Epithelial cell of prostate (primary cell): ENCODE results near the gene RPL12.
A peak's percentile ranks its signal among the peaks of the same experiment; 100 is the strongest.
"Not testable (repeated sequence)": the region's sequence is repeated elsewhere in the genome, so short reads cannot be mapped to it uniquely, and the experiment has no call there.

Source experiments
- DNase-seq: peaks from one replicate; pipeline ENCODE4 v3.0.0-alpha.2; 2011; ENCODE audit warnings: low read depth, low spot score
- H3K27ac ChIP-seq: fragments of 450-650 bp; 2 replicates; pipeline ENCODE4 v1.5.1; 2017; ENCODE audit warnings: mild to moderate bottlenecking

RPL12 gene

DNA sequence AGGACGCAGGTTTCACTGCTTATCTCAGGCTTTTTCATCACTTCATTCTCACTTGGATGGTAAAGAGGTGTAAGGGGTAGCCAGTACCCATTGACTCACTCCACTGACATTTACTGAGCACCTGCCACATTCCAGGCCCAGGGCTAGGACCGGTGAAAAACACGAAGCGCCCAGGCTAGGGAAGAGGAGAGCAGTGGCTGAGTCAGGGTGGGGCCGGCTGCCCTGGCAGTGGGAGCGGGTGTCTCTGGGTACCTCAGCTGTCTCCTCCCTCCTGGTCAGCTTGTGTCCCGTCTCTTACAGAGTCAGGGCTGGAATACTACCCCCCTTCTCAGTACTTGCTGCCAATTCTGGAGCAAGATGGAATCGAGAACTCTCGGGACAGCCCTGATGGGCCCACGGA is 22.3 kb upstream of the RPL12 start:
- no peak overlapping the region for H3K27ac ChIP-seq

GRCh38 chr9:127470662-127471061 is 19.5 kb upstream of the RPL12 start:
- no peak overlapping the region for H3K27ac ChIP-seq
- DNase-seq: no peak

More for the DNA sequence above, 22.3 kb upstream of the RPL12 start:
- no peak for DNase-seq

- H3K27ac ChIP-seq: no peak overlapping the region
Measured at GRCh38 chr9:127467621-127468020, 16.4 kb upstream of the RPL12 start.

GRCh38 chr9:127466407-127466917 is 15.3 kb upstream of the RPL12 start:
- not testable (repeated sequence) for H3K27ac ChIP-seq, DNase-seq

More at GRCh38 chr9:127467621-127468020, 16.4 kb upstream of the RPL12 start:
- no peak for DNase-seq

- DNase-seq: no peak
Measured at GRCh38 chr9:127463911-127464310, 12.7 kb upstream of the RPL12 start.

GRCh38 chr9:127463382-127463781 is 12.2 kb upstream of the RPL12 start:
- no peak for DNase-seq
- H3K27ac ChIP-seq: no peak overlapping the region

More at GRCh38 chr9:127463911-127464310, 12.7 kb upstream of the RPL12 start:
- no peak overlapping the region for H3K27ac ChIP-seq

DNA sequence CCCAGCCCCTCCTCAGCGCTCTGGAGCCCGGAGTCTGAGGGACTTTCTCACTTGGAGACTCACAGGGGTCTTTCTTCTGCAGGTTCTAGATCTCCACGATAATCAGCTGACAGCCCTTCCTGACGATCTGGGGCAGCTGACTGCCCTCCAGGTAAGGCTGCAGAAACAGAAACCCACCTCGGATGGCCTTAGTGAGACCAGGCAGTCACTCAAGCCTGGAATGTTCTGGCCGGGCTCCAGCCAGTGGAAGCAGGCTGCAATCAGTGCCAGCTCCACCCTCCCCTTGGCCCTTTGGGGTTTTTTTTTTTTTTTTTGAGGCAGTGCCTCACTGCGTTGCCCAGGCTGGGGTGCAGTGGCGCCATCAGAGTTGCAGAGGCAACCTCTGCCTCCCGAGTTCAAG is 7.7 kb upstream of the RPL12 start:
- no peak for DNase-seq

DNA sequence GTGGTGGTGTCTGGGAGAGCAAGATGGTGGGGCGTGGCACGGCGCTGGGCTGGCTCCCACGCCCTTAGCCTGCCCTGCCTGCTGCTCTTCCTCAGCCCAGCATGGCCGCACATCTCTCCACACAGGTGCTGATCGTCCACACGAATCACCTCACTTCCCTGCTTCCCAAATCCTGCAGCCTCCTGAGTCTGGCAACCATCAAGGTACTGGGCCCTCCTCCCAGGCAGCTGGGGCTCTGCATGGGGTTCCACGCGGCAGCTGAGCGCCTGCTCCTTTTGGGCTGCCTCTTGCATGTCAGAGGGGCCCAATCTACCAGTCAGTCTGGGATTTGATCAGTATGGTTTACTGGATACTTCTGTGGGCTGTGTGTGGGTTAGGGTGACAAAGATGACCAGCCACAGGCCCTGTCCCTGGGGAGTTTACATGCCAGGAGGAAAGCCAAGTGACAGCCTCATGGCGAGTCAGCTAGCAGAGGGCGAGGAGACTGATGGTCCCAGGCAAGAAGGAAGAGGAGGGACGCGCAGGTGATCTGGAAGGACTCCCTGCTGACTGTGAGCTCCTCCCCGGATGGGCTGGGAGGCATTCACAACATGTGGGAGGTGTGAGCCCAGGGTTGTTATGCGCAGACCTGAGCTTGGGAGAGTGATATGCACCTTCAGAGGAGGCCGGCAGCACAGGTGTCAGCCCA is 6.1 kb upstream of the RPL12 start:
- no peak for DNase-seq
- no peak overlapping the region for H3K27ac ChIP-seq

More for the DNA sequence above, 7.7 kb upstream of the RPL12 start:
- H3K27ac ChIP-seq: no peak overlapping the region

- no peak for DNase-seq
- no peak overlapping the region for H3K27ac ChIP-seq
Measured at GRCh38 chr9:127455324-127455992, 4.3 kb upstream of the RPL12 start.

DNA sequence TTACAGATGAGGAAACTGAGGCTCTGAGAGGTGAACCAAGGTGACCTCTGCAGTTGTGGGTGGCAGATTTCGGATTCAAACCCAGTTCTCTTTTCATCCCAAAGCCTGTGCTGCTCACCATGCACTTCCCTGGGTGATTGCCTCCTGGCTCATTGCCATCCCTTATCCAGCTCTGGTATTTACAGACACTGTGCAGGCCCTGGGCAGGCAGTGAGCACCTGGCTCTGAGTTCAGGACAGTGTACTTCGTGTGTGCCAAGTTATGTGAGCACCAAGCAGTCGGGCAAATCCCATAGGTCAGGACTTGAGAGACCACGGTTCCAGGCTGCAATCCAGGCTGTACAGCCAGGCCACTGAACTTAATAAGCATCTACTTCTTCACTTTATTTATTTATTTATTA is 1.5 kb upstream of the RPL12 start:
- DNase-seq: no peak
- peak overlapping the region; percentile 96 for H3K27ac ChIP-seq

DNA sequence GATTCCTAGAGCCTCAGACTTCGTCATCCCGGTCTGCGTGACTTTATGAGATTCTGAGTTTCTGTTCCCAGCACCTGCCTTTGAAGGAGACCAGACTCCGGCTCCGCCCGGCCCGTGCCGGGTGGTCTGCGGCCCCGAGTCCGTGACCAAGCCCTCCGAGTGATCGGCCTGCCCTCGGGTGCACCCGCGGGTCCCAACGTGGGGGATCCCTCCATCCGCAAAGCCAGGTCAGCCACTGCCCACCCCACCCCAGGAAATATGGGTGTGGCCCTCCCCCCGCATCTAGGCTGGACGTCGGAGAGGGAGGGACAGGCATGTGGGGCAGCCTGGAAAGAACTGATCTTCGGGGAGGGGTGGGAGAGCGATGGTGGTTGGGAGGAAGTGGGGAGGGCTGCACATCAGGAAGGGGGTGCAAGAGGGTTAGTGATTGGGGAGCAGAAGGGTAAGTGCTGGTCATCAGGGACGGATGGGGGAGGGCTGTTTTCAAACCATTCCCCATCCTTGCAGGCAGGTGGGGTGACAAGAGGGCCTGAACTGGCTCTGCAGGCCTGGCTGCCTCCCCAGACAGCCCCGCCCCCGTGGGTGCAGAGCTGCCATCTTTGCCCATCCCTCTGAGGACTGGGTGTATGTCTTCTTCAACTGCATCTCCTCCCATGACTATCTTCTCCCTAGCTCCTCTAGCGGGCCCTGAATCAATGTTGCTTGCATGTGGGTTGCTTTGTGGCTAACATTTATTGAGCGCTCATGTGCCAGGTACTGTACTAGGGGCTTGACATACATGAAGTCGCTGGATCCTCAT is 851 bp upstream of the RPL12 start:
- DNase-seq: no peak
- H3K27ac ChIP-seq: peak overlapping the region; percentile 96

- peak overlapping the region; percentile 96 for H3K27ac ChIP-seq
- DNase-seq: no peak
Measured at GRCh38 chr9:127451608-127451857, 327 bp upstream of the RPL12 start.

DNA sequence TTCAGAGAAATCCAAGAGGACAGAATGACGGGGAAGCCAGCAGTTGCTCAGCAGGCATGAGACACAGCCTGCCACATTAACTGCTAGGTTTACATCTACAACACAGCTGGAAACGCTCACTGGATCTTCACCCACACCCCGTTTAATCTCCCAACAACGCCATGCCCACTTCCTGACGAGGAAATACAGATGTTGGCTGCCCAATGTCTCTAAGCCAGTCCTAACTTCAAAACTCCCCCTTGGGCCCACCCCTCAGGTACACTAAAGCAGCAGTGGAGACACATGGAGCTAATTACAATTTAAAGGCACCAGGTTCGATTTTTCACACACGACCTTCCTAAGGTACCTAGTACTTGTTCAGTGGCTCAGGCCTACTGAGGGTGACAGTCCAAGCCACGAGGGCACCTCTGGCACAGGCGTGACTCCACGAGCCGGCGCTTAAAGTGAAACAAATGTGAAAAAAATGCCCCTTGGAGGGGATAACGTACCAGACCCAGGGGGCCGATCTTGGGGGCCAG is 904 bp downstream of the RPL12 start:
- no peak for DNase-seq

GRCh38 chr9:127449332-127449966 is 1.8 kb downstream of the RPL12 start:
- no peak for DNase-seq
- H3K27ac ChIP-seq: peak overlapping the region; percentile 96

More for the DNA sequence above, 904 bp downstream of the RPL12 start:
- peak overlapping the region; percentile 96 for H3K27ac ChIP-seq

- no peak for DNase-seq
- peak overlapping the region; percentile 96 for H3K27ac ChIP-seq
Measured at GRCh38 chr9:127448112-127448805, 2.9 kb downstream of the RPL12 start.

- DNase-seq: no peak
- H3K27ac ChIP-seq: peak overlapping the region; percentile 96
Measured at GRCh38 chr9:127447416-127448111, 3.6 kb downstream of the RPL12 start.

- DNase-seq: no peak
Measured at GRCh38 chr9:127446713-127447415, 4.3 kb downstream of the RPL12 start.

GRCh38 chr9:127445851-127446712 is 5.1 kb downstream of the RPL12 start:
- no peak for DNase-seq
- peak overlapping the region; percentile 96 for H3K27ac ChIP-seq

More at GRCh38 chr9:127446713-127447415, 4.3 kb downstream of the RPL12 start:
- peak overlapping the region; percentile 96 for H3K27ac ChIP-seq
